BJ (cell line): Measurements from ENCODE around the gene KIAA1614. TPM values are rescaled to one million over a fixed set of nuclear protein-coding genes. Genes with fewer than 3 reads are reported as not detected.

ENCODE experiments used
- CTCF ChIA-PET: fragments of 350-600 bp; formaldehyde crosslinking; extraction: SDS; loops from one replicate; lab custom pipeline; 2021; ENCODE audit warnings: antibody characterized with exemption, inconsistent platforms; lab: Yijun Ruan, JAX
- POLR2A ChIA-PET: fragments of 300-600 bp; sonication (Branson Sonifier 250); formaldehyde crosslinking; extraction: SDS; loops from one replicate; lab custom pipeline; 2021; ENCODE audit warnings: antibody characterized with exemption; lab: Charles Lee
- DNase-seq: peaks from one replicate; pipeline ENCODE4 v3.0.0-alpha.2; 2011; ENCODE audit warnings: low read depth
- H3K27me3 ChIP-seq: 2 replicates; pipeline ENCODE4 v1.6.0; 2011; ENCODE audit warnings: low read length; ENCODE audit not compliant: control insufficient read depth, insufficient read depth
- H3K36me3 ChIP-seq: 2 replicates; pipeline ENCODE4 v1.5.1; 2011; ENCODE audit warnings: low read length; ENCODE audit not compliant: control insufficient read depth, insufficient read depth
- H3K4me3 ChIP-seq: 2 replicates; pipeline ENCODE4 v1.5.1; 2011; ENCODE audit warnings: low read depth, mild to moderate bottlenecking, control low read depth, low read length
- CTCF ChIP-seq: IDR thresholded peaks from 2 replicates; pipeline ENCODE4 v1.5.1; 2011; ENCODE audit warnings: low read depth, mild to moderate bottlenecking, control low read depth, inconsistent platforms, low read length, moderate library complexity; ENCODE audit not compliant: insufficient read depth
- polyA plus RNA-seq: library from polyadenylated mRNA; depleted of rRNA; stranded (reverse); fragments of >200 nt; gene quantifications from 2 replicates; pipeline ENCODE4 v1.2.3, GENCODE V29; 2011

KIAA1614 gene
- polyA plus RNA-seq, 1 experiment: 7.3 TPM

- H3K27me3 ChIP-seq: no peaks in the 10 kb centered on the region
- no peak overlapping the region for H3K4me3 ChIP-seq
- DNase-seq: no peak
- CTCF ChIA-PET: interaction anchor here (0.9 kb wide), 1 partner anchor 11 kb away, joined by 4 read pairs; no protein-coding TSS in a partner anchor
- peaks cover 19% of the 10 kb centered on the region for H3K36me3 ChIP-seq
- no peak for TF ChIP-seq CTCF
- POLR2A ChIA-PET: no interaction called here
Observed at GRCh38 chr1:180951186-180951745, 38.6 kb downstream of the KIAA1614 start.

- Histone ChIP-seq H3K4me3 (no peak overlapping the region), H3K36me3 (peaks cover 17% of the 10 kb centered on the region), H3K27me3 (no peaks in the 10 kb centered on the region)
- no peak for DNase-seq
- TF ChIP-seq CTCF: no peak
- ChIA-PET CTCF (interaction anchor here (0.9 to 1.3 kb wide), 2 partner anchors 11 kb away, joined by 4 read pairs; no protein-coding TSS in a partner anchor), POLR2A (no interaction called here)
Observed at GRCh38 chr1:180951836-180952656, 39.3 kb downstream of the KIAA1614 start.

GRCh38 chr1:180952657-180953013 lies 39.9 kb downstream of the KIAA1614 start:
- DNase-seq: no peak
- peaks cover 15% of the 10 kb centered on the region for H3K36me3 ChIP-seq
- CTCF ChIA-PET: interaction anchor here (1.3 kb wide), 1 partner anchor 10 kb away, joined by 4 read pairs; no protein-coding TSS in a partner anchor
- TF ChIP-seq CTCF: no peak
- no peak overlapping the region for H3K4me3 ChIP-seq
- POLR2A ChIA-PET: no interaction called here
- no peaks in the 10 kb centered on the region for H3K27me3 ChIP-seq

DNA sequence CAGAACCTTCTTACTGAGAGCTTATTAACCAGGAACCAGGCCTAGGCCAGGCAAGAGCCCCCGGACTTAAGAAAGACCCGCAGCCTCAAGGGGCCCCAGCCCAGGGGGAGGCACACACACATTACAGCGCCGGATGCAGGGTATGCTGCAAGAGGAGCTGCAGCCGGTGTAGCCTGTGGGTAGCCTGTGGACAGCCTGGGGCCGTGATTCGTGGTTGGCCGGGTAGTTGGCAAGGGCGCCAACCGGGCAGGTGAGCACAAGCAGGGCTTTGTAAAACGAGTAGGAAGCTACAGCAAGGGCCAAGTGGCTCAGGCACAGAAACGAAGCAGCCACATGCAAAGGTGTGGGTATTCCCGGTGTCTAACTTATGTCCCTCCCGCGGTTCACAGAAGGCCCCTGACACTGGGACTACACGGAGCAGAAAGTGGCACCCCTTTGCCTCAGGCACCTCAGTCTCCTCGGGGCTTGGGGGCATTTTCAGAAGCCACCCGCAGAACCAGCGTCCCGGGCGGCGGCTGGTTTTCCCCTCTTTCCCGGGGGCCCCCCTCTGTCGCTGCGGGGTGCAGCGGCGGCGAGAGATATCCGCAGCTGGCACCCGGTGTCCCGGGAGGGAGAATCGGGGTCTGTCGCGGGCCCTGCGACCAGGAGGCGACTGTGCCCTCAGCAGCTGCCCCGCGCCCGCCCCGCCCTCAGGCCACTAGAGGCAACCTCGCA lies 40.8 kb downstream of the KIAA1614 start:
- TF ChIP-seq CTCF: no peak
- Histone ChIP-seq H3K36me3 (peaks cover 11% of the 10 kb centered on the region), H3K27me3 (no peaks in the 10 kb centered on the region), H3K4me3 (peak overlapping the region; percentile 49)
- POLR2A ChIA-PET: interaction anchor here (0.7 kb wide), 1 partner anchor 126 kb away, joined by 4 read pairs; no protein-coding TSS in a partner anchor
- CTCF ChIA-PET: interaction anchor here (0.5 to 1.4 kb wide), 6 partner anchors 9 to 210 kb away, joined by 3 to 5 read pairs (median 4); no protein-coding TSS in a partner anchor
- no peak for DNase-seq
